GM18505 (cell line): ENCODE results near the gene COPG2.

Experiments
- ATAC-seq: cut with Tn5 transposase; IDR thresholded peaks from one replicate; pipeline ENCODE4 v1.9.1; 2021; ENCODE audit not compliant: unreplicated experiment
- POLR2A ChIP-seq: IDR thresholded peaks from 4 replicates; pipeline ENCODE4 v1.6.1; 2011; ENCODE audit warnings: borderline replicate concordance; ENCODE audit not compliant: insufficient read depth, insufficient read length; ENCODE audit errors: extremely low read depth

The COPG2 gene

GRCh38 chr7:130674456-130674855 lies 5.9 kb upstream of the COPG2 start:
- no peak for ATAC-seq
- no peak for TF ChIP-seq POLR2A

GRCh38 chr7:130673066-130673465 lies 4.5 kb upstream of the COPG2 start:
- no peak for ATAC-seq
- no peak for TF ChIP-seq POLR2A

DNA sequence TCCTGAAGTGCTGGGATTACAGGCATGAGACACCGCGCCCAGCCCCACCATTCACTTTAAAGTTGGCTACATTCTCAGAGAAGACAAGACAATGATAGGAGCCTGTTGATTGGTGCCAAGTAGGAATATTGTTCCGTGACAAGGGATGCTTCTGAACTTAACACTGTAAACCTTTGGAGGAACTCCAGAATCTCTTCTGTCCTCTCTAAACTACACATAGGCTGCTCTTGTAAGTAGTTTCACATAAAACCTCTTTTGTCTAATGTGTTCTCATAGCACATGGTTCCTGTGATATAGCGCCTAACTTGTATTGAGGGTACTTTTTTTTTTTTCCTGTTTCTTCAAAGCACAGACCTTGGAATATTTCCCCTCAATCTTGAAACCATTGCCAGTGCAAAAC lies 3.6 kb upstream of the COPG2 start:
- TF ChIP-seq POLR2A, result no peak
- ATAC-seq, result no peak

DNA sequence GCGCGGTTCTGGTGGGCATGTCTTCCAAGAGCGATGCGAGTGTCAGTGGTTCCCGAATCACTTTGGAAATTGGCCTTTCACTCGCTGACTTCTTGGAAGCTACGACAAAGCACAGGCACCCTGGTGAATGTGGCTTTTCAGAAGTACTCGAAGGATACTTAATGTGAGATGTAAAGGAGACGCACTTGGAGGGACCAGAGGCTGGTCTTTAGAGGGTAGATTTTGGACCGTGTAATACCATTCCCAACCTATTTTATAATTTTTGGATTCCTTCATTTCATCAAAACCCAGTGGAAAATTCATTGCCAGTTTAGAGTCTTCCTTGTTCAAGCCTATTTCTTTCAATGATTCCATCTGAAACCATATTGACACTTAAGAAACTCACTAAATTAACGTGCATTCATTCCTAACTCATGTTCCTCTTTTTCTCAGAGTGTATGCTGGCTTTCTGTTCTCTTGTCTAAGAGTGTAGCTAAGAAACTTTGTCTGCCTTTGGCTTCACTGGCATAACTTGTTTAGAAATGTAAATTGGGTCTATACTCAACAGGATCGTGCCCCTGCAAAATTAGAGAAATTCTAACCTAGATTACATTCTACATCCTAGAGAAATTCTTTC lies 645 bp upstream of the COPG2 start:
- peak; percentile 14 for ATAC-seq

GRCh38 chr7:130667593-130668257 lies 823 bp downstream of the COPG2 start:
- no peak for ATAC-seq
- no peak for TF ChIP-seq POLR2A

More for the DNA sequence above, 645 bp upstream of the COPG2 start:
- no peak for TF ChIP-seq POLR2A

- no peak for ATAC-seq
- no peak for TF ChIP-seq POLR2A
Measured at GRCh38 chr7:130662426-130662825, 6.1 kb downstream of the COPG2 start.

DNA sequence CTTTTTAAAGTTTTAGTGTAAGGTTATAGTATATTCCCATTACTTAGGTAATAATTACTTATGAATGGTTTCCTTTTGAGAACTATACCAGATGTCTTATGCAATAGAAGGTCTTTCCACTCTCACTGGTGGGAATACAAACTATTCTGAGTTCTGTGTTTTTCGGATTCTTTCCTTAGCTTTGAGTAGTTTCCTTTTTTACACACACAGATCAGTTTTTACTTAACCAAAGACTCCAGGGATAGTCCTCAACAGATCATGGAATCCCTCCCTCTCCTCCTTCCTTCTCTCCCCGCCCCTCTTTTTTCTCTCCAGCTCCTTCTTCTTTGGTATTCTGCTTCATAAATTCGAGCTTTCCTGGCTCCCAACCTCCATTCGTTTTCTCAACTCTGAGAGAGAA lies 13.3 kb downstream of the COPG2 start:
- no peak for ATAC-seq
- TF ChIP-seq POLR2A, result no peak

DNA sequence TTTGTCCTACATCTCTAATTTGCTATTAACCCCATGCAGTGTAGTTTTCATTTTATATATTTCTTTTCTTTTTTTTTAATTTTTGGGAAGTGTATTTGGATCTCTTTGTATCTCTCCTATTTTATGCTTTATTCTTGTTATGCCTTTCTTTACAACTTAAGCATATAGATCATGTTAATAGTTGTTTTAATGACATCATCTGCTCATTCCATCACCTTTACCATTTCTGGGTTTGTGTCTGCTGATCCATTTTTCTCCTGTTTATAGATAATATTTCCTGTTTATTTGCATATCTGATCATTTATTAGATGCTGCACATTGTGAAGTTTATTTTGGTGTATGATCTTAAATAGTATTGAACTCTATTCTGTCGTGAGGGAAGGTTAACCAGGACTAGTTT lies 13.7 kb downstream of the COPG2 start:
- TF ChIP-seq POLR2A, result no peak
- ATAC-seq, result no peak

DNA sequence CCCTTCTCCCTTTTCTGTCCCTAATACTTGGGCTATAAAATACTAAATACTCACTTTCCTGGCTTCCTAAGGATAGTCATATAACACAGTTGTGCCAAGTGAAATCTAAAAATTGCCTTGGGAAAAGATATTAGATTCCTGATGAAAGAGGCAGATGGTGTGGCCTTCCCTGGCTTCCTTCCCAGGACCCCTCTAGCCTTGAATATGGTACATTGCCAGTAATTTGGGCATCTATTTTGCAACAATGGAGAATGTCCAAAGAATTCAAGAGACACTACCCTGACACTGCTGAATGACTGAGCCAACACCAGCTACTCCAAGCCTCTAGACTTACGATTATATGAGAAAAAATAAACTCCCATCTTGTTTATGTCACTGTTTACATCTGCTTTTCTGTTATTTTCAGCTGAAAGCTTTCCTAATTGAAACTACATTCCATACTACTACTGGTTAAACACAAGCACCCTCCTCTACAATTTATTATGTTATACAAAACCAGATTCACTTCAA lies 17.9 kb downstream of the COPG2 start:
- no peak for ATAC-seq
- TF ChIP-seq POLR2A, result no peak

GRCh38 chr7:130649004-130649790 lies 19.4 kb downstream of the COPG2 start:
- ATAC-seq, result no peak
- no peak for TF ChIP-seq POLR2A

GRCh38 chr7:130648580-130648979 lies 20.0 kb downstream of the COPG2 start:
- TF ChIP-seq POLR2A, result no peak
- ATAC-seq, result no peak

DNA sequence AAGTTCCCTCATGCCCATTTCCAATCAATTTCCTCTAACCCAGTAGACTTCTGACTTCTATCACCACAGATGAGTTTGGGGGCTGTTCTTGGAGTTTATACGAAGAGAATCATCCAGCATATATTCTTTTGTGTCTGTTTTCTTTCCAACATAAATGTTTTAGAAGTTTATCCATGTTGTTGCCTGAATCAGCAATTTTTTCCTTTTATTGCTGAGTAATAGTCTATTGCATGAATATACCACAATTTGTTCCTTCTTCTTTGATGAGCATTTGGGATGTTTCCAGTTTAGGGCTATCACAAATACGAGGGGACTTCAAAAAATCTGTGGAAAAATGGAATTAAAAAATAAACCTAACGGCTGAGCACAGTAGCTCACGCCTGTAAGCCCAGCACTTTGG lies 26.2 kb downstream of the COPG2 start:
- no peak for ATAC-seq
- no peak for TF ChIP-seq POLR2A

GRCh38 chr7:130641497-130641896 lies 27.1 kb downstream of the COPG2 start:
- no peak for ATAC-seq

More at GRCh38 chr7:130641497-130641896, 27.1 kb downstream of the COPG2 start:
- TF ChIP-seq POLR2A, result no peak
